ENCODE data around the gene IER5.

IER5 gene

DNA sequence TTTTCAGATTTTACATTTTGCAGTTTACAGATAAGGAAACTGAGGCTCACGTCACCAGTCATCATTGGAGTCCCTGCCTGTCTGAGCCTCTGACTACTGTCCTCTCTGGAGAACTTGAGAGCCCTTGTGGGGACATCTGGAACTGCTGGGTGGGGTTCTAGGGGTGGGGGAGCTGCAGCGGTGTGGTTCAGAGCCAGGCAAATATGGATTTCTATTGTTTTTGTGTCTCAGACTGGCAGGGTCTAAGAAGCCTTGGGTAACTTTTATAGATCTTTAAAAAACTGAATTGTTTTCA lies 46.9 kb downstream of the IER5 start:
- Histone ChIP-seq H3K27me3 (replicated peaks; ENCODE audit: control insufficient read depth, insufficient read depth, low read length) (no peaks in the 10 kb centered on the region), H3K4me3 (replicated peaks; ENCODE audit: low read depth, low read length) (peak overlapping the region; percentile 60), H3K36me3 (ENCODE audit: control insufficient read depth, insufficient read depth, low read length) (no peaks in the 10 kb centered on the region)
- TF ChIP-seq, protein P1, sequence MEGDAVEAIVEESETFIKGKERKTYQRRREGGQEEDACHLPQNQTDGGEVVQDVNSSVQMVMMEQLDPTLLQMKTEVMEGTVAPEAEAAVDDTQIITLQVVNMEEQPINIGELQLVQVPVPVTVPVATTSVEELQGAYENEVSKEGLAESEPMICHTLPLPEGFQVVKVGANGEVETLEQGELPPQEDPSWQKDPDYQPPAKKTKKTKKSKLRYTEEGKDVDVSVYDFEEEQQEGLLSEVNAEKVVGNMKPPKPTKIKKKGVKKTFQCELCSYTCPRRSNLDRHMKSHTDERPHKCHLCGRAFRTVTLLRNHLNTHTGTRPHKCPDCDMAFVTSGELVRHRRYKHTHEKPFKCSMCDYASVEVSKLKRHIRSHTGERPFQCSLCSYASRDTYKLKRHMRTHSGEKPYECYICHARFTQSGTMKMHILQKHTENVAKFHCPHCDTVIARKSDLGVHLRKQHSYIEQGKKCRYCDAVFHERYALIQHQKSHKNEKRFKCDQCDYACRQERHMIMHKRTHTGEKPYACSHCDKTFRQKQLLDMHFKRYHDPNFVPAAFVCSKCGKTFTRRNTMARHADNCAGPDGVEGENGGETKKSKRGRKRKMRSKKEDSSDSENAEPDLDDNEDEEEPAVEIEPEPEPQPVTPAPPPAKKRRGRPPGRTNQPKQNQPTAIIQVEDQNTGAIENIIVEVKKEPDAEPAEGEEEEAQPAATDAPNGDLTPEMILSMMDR (IDR thresholded peaks at IDR 0.05; ENCODE audit: insufficient read depth, low read length, poor library complexity, severe bottlenecking): peak; percentile 68
- DNase-seq (ENCODE audit: extremely low read depth, insufficient read length): peak; percentile 39

DNA sequence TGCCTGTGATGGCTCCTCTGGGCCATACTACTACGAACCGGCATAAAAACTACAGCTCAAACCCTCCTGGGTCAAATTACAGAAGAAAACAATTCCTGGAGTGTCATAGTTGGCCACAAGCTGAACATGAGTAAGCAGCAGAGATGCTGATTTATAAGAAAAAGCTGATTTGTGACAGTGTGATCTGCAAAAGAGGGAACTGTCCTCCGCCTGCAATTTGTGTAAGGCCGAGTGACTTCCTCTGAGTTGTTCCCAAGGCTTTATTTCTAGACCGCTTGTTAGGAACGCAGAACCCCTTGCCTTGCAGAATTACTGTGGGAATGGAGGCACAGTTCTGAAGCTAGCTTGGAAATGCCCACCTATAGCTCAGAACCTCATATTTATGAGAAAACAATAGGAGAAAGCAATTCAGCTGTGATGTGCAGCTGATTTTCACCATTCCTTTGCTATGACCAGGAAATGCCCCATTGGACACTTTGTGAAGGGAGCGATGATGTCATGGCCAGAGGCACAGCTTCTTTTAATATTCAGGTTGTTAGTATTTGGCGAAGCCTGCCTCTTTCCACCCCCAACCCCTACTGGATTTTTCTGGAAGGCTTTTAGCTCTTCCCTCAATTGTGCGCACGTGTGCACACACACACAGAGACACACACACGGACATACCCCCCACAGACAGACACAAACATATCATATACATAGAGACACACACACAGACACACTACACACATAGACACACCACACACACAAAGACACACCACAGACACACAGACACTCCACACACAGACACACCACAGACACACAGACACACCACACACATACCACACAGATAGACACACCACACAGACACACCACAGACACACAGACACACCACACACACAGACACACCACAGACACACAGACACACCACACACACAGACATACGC lies 47.6 kb downstream of the IER5 start:
- Histone ChIP-seq H3K36me3 (ENCODE audit: control insufficient read depth, insufficient read depth, low read length) (no peaks in the 10 kb centered on the region), H3K4me3 (replicated peaks; ENCODE audit: low read depth, low read length) (peak overlapping the region; percentile 60), H3K27me3 (replicated peaks; ENCODE audit: control insufficient read depth, insufficient read depth, low read length) (no peaks in the 10 kb centered on the region)
- TF ChIP-seq, protein P1 (IDR thresholded peaks at IDR 0.05; ENCODE audit: insufficient read depth, low read length, poor library complexity, severe bottlenecking): no peak
- DNase-seq (ENCODE audit: extremely low read depth, insufficient read length): no peak

DNA sequence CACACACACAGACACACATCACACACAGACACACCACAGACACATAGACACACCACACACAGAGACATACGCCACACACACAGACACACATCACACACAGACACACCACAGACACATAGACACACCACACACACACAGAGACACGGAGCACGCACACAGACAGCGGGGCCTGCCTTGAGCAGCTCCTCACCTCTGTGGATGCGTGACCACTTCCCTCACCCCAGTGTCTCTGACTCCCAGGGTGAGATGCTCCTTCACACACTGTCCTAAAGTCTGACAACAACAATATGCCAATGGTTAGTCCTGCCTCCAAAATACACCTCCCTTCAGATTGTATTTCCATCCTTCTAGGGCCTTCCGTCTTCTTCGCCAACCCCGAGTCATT lies 48.2 kb downstream of the IER5 start:
- Histone ChIP-seq H3K36me3 (ENCODE audit: control insufficient read depth, insufficient read depth, low read length) (no peaks in the 10 kb centered on the region), H3K4me3 (replicated peaks; ENCODE audit: low read depth, low read length) (no peak overlapping the region), H3K27me3 (replicated peaks; ENCODE audit: control insufficient read depth, insufficient read depth, low read length) (no peaks in the 10 kb centered on the region)
- TF ChIP-seq, protein P1 (IDR thresholded peaks at IDR 0.05; ENCODE audit: insufficient read depth, low read length, poor library complexity, severe bottlenecking): no peak
- DNase-seq (ENCODE audit: extremely low read depth, insufficient read length): no peak

DNA sequence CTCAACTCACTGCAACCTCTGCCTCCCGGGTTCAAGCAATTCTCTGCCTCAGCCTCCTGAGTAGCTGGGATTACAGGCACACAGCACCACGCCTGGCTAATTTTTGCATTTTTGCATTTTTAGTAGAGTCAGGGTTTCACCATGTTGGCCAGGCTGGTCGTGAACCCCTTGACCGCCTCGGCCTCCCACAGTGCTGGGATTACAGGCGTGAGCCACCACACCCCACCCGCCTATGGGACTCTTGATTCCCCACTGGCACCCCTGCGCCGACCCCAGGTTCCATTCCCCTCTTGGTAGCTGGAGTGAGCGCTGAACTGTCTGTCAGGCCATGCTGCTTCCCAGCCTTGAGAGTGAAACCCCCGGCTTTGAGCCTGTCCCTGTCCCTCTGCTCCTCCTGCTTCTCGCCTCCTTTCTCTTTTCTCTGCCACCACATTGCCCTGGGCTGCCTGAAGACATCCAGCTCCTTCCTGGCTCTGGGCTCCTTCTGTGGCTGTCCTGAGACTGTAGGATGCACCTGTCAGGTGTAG lies 48.8 kb downstream of the IER5 start:
- no peaks in the 10 kb centered on the region for H3K36me3 ChIP-seq (ENCODE audit: control insufficient read depth, insufficient read depth, low read length)
- H3K27me3 ChIP-seq (replicated peaks; ENCODE audit: control insufficient read depth, insufficient read depth, low read length): no peaks in the 10 kb centered on the region
- DNase-seq (ENCODE audit: extremely low read depth, insufficient read length): no peak
- no peak overlapping the region for H3K4me3 ChIP-seq (replicated peaks; ENCODE audit: low read depth, low read length)
- TF ChIP-seq, protein P1 (IDR thresholded peaks at IDR 0.05; ENCODE audit: insufficient read depth, low read length, poor library complexity, severe bottlenecking): no peak

DNA sequence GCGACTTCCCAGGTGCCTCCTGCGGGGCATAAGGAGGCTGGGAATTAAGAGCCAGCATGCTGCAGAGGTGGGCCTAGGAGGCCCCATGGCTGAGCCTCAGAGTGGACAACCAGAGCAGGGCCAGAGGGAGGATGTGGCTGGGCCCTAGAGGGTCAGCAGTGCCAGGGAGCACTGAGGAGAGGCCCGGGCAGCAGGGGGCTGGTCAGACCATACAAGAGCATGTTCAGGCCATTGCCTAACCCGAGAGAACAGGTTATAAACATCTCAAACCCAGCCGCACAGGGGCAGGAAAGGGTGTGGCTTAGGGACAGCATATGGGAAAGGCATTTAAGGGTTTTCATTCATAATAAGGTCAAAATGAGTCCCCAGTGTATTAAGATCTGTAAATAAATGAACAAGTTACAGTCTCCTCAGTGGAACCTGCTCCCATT lies 51.1 kb downstream of the IER5 start:
- H3K36me3 ChIP-seq (ENCODE audit: control insufficient read depth, insufficient read depth, low read length): no peaks in the 10 kb centered on the region
- TF ChIP-seq, protein P1 (IDR thresholded peaks at IDR 0.05; ENCODE audit: insufficient read depth, low read length, poor library complexity, severe bottlenecking): no peak
- no peak overlapping the region for H3K4me3 ChIP-seq (replicated peaks; ENCODE audit: low read depth, low read length)
- no peak for DNase-seq (ENCODE audit: extremely low read depth, insufficient read length)
- H3K27me3 ChIP-seq (replicated peaks; ENCODE audit: control insufficient read depth, insufficient read depth, low read length): no peaks in the 10 kb centered on the region

All from GM06990 (cell line).